Trophoblast cell (in vitro differentiated cells and primary cell): Measurements from ENCODE around the gene C1orf53.
"Not testable (repeated sequence)": the region's sequence is repeated elsewhere in the genome, so short reads cannot be mapped to it uniquely, and the experiment has no call there.

Experiments used
- DNase-seq, 2 donors: peaks; one replicate each; pipeline ENCODE4 v3.0.0-alpha.2; 2016
- H2AFZ ChIP-seq: 2 replicates; pipeline ENCODE4 v1.6.1; 2013; ENCODE audit warnings: low read length, moderate library complexity, mild to moderate bottlenecking; ENCODE audit not compliant: insufficient read depth, poor library complexity
- H2AK5ac ChIP-seq: 2 replicates; pipeline ENCODE4 v1.6.1; 2013; ENCODE audit warnings: mild to moderate bottlenecking, low read length
- H2BK120ac ChIP-seq: 2 replicates; pipeline ENCODE4 v1.6.1; 2013; ENCODE audit warnings: low read length, mild to moderate bottlenecking, moderate library complexity; ENCODE audit not compliant: insufficient read depth, poor library complexity
- H2BK12ac ChIP-seq: 2 replicates; pipeline ENCODE4 v1.6.1; 2013; ENCODE audit warnings: mild to moderate bottlenecking, low read length, moderate library complexity
- H2BK5ac ChIP-seq: 2 replicates; pipeline ENCODE4 v1.6.1; 2013; ENCODE audit warnings: low read length, low read depth, moderate library complexity, mild to moderate bottlenecking; ENCODE audit not compliant: poor library complexity
- H3K14ac ChIP-seq: 2 replicates; pipeline ENCODE4 v1.6.1; 2013; ENCODE audit warnings: mild to moderate bottlenecking, low read length
- H3K18ac ChIP-seq: 2 replicates; pipeline ENCODE4 v1.6.1; 2013; ENCODE audit warnings: mild to moderate bottlenecking, low read length
- H3K23ac ChIP-seq: 2 replicates; pipeline ENCODE4 v1.6.1; 2013; ENCODE audit warnings: low read length
- H3K27ac ChIP-seq: 2 replicates; pipeline ENCODE4 v1.5.1; 2013; ENCODE audit warnings: low read depth, mild to moderate bottlenecking, inconsistent platforms, low read length, moderate library complexity
- H3K27me3 ChIP-seq: 2 replicates; pipeline ENCODE4 v1.6.1; 2013; ENCODE audit warnings: inconsistent platforms, mild to moderate bottlenecking, low read length, moderate library complexity; ENCODE audit not compliant: insufficient read depth
- H3K36me3 ChIP-seq, 2 experiments: 1 replicate in 1 of 2; 2 replicates in 1 of 2; pipeline ENCODE4 v1.6.1; 2013; ENCODE audit warnings: low read length in 2 of 2, mild to moderate bottlenecking in 2 of 2, moderate library complexity in 1 of 2; ENCODE audit not compliant: insufficient read depth in 2 of 2, control insufficient read depth in 1 of 2
- H3K4ac ChIP-seq: 2 replicates; pipeline ENCODE4 v1.6.1; 2013; ENCODE audit warnings: low read depth, mild to moderate bottlenecking, low read length, moderate library complexity
- H3K4me1 ChIP-seq, 2 experiments: 1 replicate in 1 of 2; 2 replicates in 1 of 2; pipeline ENCODE4 v1.6.1; 2013; ENCODE audit warnings: low read length in 2 of 2, mild to moderate bottlenecking in 2 of 2, moderate library complexity in 1 of 2; ENCODE audit not compliant: insufficient read depth in 2 of 2, control insufficient read depth in 1 of 2
- H3K4me2 ChIP-seq: 2 replicates; pipeline ENCODE4 v1.6.1; 2013; ENCODE audit warnings: inconsistent platforms, mild to moderate bottlenecking, low read length, moderate library complexity
- H3K4me3 ChIP-seq: 2 replicates; pipeline ENCODE4 v1.5.1; 2013; ENCODE audit warnings: mild to moderate bottlenecking, low read depth, low read length, inconsistent platforms
- H3K79me1 ChIP-seq: one replicate; pipeline ENCODE4 v1.6.1; 2013; ENCODE audit warnings: low read length
- H3K79me2 ChIP-seq: 2 replicates; pipeline ENCODE4 v1.6.1; 2013; ENCODE audit warnings: low read length, mild to moderate bottlenecking; ENCODE audit not compliant: control insufficient read depth, insufficient read depth, poor library complexity
- H3K9ac ChIP-seq: 2 replicates; pipeline ENCODE4 v1.6.1; 2013; ENCODE audit warnings: mild to moderate bottlenecking, low read length
- H3K9me3 ChIP-seq: 2 replicates; pipeline ENCODE4 v1.6.1; 2013; ENCODE audit warnings: low read depth, mild to moderate bottlenecking, control low read depth, inconsistent platforms, low read length; ENCODE audit not compliant: insufficient read depth
- H4K12ac ChIP-seq: 2 replicates; pipeline ENCODE4 v1.6.1; 2013; ENCODE audit warnings: low read depth, mild to moderate bottlenecking, low read length, moderate library complexity
- H4K8ac ChIP-seq: 2 replicates; pipeline ENCODE4 v1.6.1; 2013; ENCODE audit warnings: low read depth, mild to moderate bottlenecking, low read length, moderate library complexity
- H4K91ac ChIP-seq: one replicate; pipeline ENCODE4 v1.6.1; 2013; ENCODE audit warnings: low read depth, mild to moderate bottlenecking, low read length, moderate library complexity
- WGBS: extraction: QIAGEN DNeasy Blood & Tissue Kit; methylation state at CpG from one replicate; pipeline ENCODE4 v1.1.7; 2013; ENCODE audit warnings: missing lambda C conversion rate; ENCODE audit not compliant: insufficient read length, insufficient coverage; ENCODE audit errors: extremely low coverage; 5-methylcytosine and 5-hydroxymethylcytosine counted together

The C1orf53 gene

GRCh38 chr1:197869490-197870077 is 32.8 kb upstream of the C1orf53 start:
- no peaks in the 10 kb centered on the region for H3K79me2 ChIP-seq
- no peak overlapping the region for H2BK120ac ChIP-seq
- no peak overlapping the region for H2AK5ac ChIP-seq
- no peaks in the 10 kb centered on the region for H3K79me1 ChIP-seq
- no peak overlapping the region for H3K4me2 ChIP-seq
- H3K14ac ChIP-seq: no peak overlapping the region
- H4K91ac ChIP-seq: no peak overlapping the region
- no peak overlapping the region for H4K8ac ChIP-seq
- no peak overlapping the region for H3K18ac ChIP-seq
- no CpG with 5 or more reads among the region's 2 CpGs for whole genome bisulfite sequencing
- H3K9ac ChIP-seq: no peak overlapping the region
- no peaks in the 10 kb centered on the region for H3K27me3 ChIP-seq
- DNase-seq: no peak
- H3K4me3 ChIP-seq: no peak overlapping the region
- no peak overlapping the region for H2AFZ ChIP-seq
- H3K9me3 ChIP-seq: no peaks in the 10 kb centered on the region
- H3K36me3 ChIP-seq: no peaks in the 10 kb centered on the region
- H4K12ac ChIP-seq: no peak overlapping the region
- H3K4ac ChIP-seq: no peak overlapping the region
- no peaks in the 10 kb centered on the region for H3K4me1 ChIP-seq
- H3K27ac ChIP-seq: no peak overlapping the region
- no peak overlapping the region for H2BK5ac ChIP-seq
- H2BK12ac ChIP-seq: no peak overlapping the region
- H3K23ac ChIP-seq: no peak overlapping the region

- no peak overlapping the region for H2BK5ac ChIP-seq
- H3K79me2 ChIP-seq: no peaks in the 10 kb centered on the region
- no peak overlapping the region for H4K8ac ChIP-seq
- no peak overlapping the region for H2AK5ac ChIP-seq
- no peak overlapping the region for H3K4me3 ChIP-seq
- no peak overlapping the region for H4K12ac ChIP-seq
- no peaks in the 10 kb centered on the region for H3K36me3 ChIP-seq
- no peak overlapping the region for H3K4me2 ChIP-seq
- H3K27ac ChIP-seq: no peak overlapping the region
- no peak for DNase-seq
- H3K4me1 ChIP-seq: no peaks in the 10 kb centered on the region
- H3K9ac ChIP-seq: no peak overlapping the region
- no peaks in the 10 kb centered on the region for H3K27me3 ChIP-seq
- H2BK12ac ChIP-seq: no peak overlapping the region
- no peak overlapping the region for H2AFZ ChIP-seq
- no peak overlapping the region for H4K91ac ChIP-seq
- no peak overlapping the region for H3K14ac ChIP-seq
- no peaks in the 10 kb centered on the region for H3K79me1 ChIP-seq
- no peak overlapping the region for H3K4ac ChIP-seq
- H3K18ac ChIP-seq: no peak overlapping the region
- no peak overlapping the region for H3K23ac ChIP-seq
- no peak overlapping the region for H2BK120ac ChIP-seq
- H3K9me3 ChIP-seq: no peaks in the 10 kb centered on the region
These were observed 25.5 kb upstream of the C1orf53 start for GRCh38 chr1:197876894-197877293.

- not testable (repeated sequence) for H3K27ac ChIP-seq, H2BK12ac ChIP-seq, H4K8ac ChIP-seq, H4K91ac ChIP-seq, H3K36me3 ChIP-seq, H2AFZ ChIP-seq, DNase-seq, H3K4me3 ChIP-seq, H3K79me2 ChIP-seq, H3K79me1 ChIP-seq, H3K9me3 ChIP-seq, H3K4ac ChIP-seq, H3K27me3 ChIP-seq, H2BK5ac ChIP-seq, H3K9ac ChIP-seq, H2BK120ac ChIP-seq, H3K23ac ChIP-seq, H3K4me1 ChIP-seq, H3K18ac ChIP-seq, H3K14ac ChIP-seq, H4K12ac ChIP-seq, H2AK5ac ChIP-seq, H3K4me2 ChIP-seq
- no CpG with 5 or more reads among the region's 4 CpGs for WGBS
These were observed 22.0 kb upstream of the C1orf53 start for GRCh38 chr1:197880385-197880784.

DNA sequence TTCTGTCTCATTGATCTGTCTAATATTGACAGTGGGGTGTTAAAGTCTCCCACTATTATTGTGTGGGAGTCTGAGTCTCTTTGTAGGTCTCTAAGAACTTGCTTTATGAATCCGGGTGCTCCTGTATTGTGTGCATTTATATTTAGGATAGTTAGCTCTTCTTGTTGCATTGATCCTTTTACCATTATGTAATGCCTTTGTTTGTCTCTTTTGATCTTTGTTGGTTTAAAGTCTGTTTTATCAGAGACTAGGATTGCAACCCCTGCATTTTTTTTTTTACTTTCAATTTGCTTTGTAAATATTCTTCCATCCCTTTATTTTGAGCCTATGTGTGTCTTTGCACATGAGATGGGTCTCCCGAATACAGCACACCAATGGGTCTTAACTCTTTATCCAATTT is 20.2 kb upstream of the C1orf53 start:
- not testable (repeated sequence) for H2BK5ac ChIP-seq, H4K8ac ChIP-seq, DNase-seq, H2AK5ac ChIP-seq, H3K79me1 ChIP-seq, H3K4me1 ChIP-seq, H3K4me3 ChIP-seq, H4K91ac ChIP-seq, H3K27ac ChIP-seq, H2AFZ ChIP-seq, H3K9ac ChIP-seq, H3K79me2 ChIP-seq, H2BK120ac ChIP-seq, H2BK12ac ChIP-seq, H4K12ac ChIP-seq, H3K23ac ChIP-seq, H3K9me3 ChIP-seq, H3K27me3 ChIP-seq, H3K14ac ChIP-seq, H3K4ac ChIP-seq, H3K4me2 ChIP-seq, H3K18ac ChIP-seq, H3K36me3 ChIP-seq
- WGBS: no CpG with 5 or more reads among the region's 2 CpGs
